HG02840 (cell line): ENCODE data around the gene GNGT1.

ENCODE experiments used
- ATAC-seq: cut with Tn5 transposase; IDR thresholded peaks from one replicate; pipeline ENCODE4 v1.9.1; 2021; ENCODE audit warnings: mild to moderate bottlenecking, moderate library complexity, moderate number of reproducible peaks; ENCODE audit not compliant: unreplicated experiment, low FRiP score

Gene GNGT1

DNA sequence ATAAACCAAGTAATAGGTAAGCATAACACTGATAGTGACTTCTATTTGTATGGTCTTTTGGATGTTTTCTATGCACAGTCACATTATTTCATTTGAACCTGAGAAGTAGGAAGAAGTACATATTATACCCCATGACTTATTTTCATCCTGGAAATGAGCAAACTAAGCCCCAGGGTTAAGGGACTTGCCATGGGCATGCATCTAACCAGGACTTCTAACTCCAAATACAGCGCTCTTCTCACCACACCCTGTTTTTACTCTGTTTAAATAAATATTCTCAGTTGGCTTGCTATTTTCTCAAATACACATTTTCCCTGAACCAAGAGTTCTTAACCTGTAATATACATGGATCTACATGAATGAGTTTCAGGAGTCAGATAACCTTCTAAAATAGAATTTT is 31.5 kb downstream of the GNGT1 start:
- ATAC-seq: no peak

DNA sequence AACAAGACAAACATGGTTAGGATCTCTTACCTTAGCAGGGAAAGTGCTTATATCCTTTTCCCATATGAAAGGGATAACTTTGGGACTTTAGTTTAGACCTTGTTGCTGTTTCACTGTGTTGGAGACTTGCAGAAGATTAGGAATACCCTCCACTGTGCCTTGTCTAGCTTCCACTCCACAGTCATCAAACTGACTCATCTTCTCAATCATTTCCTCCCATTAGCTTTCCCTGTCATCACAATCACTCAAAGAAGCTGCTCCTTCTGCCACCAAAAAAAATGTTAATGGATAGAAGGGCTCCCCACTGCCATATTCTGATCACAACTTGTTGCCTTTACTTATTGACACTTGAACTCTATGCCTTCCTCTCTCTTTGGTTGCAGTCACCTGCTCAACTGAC is 31.9 kb downstream of the GNGT1 start:
- no peak for ATAC-seq

DNA sequence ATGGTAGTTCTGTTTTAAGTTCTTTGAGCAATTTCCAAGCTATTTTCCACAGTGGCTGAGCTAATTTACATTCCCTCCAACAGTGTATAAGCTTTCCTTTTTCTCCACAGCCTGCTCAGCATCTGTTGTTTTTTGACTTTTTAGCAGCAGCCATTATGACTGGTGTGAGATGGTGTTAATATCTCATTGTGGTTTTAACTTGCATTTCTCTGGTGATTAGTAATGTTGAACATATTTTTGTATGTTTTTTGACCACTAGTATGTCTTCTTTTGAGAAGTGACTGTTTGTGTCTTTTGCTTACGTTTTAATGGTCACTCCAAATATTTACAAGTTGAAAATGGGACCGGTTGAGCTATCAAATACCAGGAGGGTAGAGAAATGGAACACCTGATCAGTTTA is 35.6 kb downstream of the GNGT1 start:
- no peak for ATAC-seq

DNA sequence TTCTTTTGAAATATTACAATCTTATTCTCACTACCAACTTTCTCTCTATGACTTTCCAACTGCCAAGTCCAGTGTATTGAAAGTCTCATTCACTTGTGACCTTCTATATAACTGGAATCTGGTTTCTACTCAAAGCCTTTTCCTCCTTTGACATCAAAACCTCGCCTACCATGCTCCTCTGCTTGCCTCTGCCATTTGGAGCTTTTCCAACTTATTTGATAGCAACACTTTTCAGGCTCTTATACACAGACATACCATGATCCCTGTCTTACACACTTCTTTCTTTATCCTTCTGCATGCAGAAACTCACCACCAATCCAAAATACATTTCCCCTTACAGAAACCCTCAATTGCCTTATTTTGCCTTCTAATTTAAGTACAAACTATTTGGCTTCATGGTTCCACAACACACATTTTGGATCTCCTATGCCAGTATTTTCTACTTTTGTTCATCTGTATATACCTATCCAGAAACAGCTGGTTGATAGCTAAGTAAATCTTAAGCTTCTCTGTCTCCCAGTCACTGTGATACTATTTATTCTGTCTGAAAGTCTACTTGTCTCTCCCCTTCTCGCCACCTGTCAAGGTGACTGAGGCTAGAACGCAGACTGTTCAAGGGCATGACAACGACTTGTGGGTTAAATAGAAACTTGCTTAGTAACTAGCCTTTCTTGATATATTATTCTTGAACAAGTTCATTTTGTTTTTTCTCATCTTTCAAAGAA is 37.6 kb downstream of the GNGT1 start:
- no peak for ATAC-seq

DNA sequence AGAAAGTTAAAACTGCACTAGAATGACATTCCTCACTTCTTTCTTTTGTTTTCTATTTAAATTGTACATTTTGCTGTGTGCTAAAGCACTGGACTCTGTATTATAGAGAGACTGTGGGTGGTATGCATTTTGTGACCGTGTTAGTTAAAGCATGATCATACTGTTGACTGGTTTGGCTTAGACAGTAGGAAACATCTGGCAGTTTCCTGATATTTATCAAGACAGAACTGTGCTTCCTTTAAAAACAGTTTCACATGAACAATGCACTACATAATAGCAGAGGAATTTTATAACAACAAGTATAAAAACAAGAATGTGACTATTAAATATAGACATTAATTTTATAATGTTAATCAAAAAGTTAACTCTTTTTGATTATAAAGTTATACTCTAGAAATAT is 38.3 kb downstream of the GNGT1 start:
- no peak for ATAC-seq

DNA sequence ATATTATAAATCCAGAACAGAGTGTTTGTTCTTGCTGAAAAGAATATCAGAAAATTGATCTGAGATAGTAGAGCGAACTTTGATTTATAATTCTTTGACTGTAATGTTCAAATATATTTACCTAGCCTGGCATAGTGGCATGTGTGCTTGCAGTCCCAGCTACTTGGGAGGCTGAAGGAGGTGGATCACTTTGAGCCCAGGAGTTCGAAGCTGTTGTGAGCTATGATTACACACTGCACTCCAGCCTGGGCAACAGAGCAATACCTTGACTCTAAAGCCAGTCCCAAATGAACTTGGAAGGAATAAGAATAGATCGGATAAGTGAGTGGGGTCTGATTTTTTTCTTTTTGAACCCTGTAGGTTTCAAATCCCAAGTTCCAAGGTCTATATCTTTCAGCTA is 38.7 kb downstream of the GNGT1 start:
- no peak for ATAC-seq

DNA sequence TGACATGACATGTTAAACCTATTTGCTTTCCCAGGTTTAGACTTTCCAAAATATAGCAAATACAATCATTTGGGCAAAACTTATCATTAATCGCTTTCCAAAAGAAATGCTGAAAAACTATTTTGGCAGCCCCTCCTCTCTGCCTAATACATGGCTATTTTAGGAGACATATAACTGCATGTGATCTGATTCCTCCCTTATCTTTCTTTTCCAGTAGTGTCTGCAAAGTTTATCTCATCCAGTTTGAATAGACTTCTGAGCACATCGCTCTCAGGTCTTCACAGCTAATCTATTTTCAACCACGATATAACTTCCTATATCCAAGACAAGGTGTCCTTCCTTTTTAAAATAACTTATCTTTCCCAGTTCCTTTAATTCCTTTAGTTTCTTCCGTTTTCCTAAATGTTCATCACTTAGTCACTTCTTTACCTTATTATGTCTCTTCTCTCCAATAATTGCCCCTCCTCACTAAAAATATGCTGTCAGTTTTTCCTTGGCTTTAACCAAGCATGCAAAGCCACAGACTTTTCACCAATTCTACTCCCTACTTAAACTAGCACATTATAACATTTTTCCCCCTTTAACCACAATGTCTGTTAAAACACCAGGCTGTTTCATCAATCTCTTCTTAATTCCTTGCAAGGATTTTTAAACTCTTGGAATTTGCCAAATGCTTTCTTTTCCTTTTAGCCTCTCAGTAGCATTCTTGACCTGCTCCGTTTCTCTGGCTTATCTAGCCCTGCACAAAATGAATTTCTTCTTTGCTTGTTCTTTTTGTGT is 39.6 kb downstream of the GNGT1 start:
- ATAC-seq: no peak

DNA sequence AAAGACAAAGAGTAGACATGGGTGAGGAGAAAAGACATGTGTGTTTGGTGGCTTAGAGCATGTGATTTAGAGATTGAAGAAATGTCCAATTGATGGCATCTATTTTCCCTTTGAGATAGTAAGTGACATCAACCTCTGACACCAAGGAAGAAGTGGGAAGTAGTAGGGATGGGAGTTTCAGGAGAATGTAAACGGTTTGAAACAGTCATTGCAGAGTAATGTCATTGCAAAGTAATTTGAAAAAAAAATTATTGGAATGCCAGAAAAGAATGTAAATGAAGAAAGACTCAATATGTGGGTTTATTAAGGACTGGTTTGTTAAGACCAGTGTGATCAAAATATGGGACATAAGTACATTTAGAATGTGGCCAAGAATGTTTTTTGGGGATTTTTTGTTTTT is 41.7 kb downstream of the GNGT1 start:
- ATAC-seq: no peak

DNA sequence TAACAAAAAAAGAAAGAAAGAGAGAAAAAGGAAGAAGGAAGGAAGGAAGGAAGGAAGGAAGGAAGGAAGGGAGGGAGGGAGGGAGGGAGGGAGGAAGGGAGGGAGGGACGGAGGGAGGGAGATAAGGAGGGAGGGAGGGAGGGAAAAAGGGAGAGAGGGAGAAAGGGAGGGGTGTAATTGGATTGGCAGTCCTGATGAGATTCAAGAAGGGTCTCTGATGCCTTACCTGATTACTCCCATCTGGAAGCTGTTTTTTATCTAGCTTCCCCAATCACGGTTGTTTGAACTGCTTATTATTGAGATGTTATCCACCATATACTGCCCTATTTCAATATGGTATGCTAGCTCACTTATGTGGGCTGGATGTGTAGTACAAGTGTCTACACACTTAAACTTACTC is 42.5 kb downstream of the GNGT1 start:
- no peak for ATAC-seq

DNA sequence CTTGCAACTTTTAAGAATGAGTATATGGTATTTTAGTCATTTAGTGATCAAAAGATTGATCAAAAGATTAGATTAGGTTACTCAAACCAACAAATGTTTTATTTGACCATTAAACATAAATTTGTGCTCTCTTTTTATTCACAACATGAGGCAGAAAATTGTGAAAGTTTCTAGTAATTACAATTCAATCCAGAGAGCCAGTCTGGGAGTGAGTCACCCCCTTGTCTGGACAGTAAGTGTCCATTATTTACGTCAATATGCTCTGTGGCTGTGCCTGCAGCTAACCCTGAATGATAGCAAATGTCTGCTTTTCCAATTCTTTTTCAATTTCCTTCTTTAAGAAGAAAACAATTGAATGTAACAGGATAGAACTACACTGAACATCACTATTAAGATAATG is 43.1 kb downstream of the GNGT1 start:
- ATAC-seq: no peak

DNA sequence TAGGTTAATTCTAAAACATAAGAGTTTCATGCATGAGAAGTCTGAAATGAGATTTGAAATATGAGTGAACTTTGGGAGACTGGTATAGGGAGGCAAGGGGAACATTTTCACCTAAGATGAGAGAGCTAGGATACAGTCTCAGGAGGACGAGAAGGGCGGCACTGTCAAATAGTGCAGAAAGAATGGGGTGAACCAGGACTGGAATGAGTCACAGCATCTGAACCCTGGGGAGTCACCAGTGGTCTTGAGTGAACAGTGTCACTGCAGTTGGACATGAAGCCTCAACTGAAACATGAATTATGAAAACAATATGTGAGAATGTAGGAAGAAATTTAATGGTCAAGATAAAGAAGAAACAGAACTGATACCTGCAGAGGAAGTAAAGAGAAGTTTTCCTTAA is 48.9 kb downstream of the GNGT1 start:
- ATAC-seq: no peak

DNA sequence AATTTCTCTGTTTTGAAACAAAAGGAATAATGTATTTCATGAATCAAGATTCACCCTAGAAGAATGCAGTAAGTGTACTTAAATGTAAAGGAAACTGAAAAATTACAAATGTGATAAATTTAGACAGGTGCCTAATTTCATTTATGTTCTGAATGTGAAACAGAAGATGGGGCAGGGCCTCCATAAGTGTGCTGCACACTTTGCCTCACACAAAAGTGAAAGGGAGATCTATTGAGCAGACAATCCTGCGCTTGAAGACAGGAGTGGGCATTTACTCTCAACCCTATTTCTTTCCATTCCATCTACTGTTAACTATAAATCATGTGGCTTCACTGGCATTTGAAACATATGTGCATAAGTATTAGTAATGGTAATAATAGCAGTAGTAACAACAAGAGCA is 51.4 kb downstream of the GNGT1 start:
- no peak for ATAC-seq

DNA sequence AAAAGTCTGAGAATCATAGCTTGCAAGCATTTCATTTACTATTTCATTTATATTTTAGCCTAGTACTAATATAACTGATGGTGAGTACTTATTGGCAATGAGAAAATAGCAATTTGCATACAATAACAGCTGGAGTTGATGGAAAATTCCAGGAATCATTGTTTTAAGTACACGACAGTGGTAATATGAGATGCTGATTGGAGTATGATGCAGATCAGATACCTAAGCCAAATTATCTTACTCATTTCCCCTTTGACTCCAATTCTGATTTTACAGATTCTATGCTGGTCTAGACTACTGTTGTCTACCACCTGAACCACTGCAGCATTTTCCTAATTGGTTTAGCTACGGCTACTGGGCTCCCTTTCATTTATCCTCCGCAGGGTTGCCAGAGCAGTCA is 51.8 kb downstream of the GNGT1 start:
- no peak for ATAC-seq

DNA sequence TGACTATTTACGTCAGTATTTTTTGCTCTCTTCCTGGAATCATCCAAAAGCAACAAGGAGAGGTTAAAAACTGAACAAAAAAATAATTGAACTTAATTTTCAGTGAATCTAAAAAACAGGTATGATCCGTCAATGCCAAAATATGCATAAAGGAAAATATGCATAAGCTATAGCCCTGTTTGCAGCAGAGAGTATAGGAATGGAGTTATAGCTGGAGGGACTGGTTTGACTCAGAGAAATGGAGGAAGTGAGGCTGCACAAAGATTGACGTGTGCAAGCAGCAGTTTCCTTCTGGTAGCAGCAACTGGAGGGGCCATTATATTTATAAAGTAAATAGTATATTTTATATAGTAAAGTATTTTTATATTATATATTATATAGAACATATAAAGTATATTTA is 52.3 kb downstream of the GNGT1 start:
- ATAC-seq: no peak
